HCT116 (cell line): Measurements from ENCODE around the gene PNMA6E. TPM values are rescaled to one million over a fixed set of nuclear protein-coding genes. Genes with fewer than 3 reads are reported as not detected.

Source experiments
- ATAC-seq: fragments of 200-7000 bp; cut with Tn5 transposase; 2 replicates; pipeline ENCODE4 v1.9.1; 2020; ENCODE audit warnings: mild to moderate bottlenecking, moderate library complexity
- Bru-seq: library from RNA; stranded (reverse); fragments of 400-500 nt; gene quantifications from one replicate; lab custom pipeline; 2021; lab: Mats Ljungman, UMichigan
- BruChase-seq, 2 experiments: library from RNA; stranded (reverse); fragments of 400-500 nt; gene quantifications; one replicate each; lab custom pipeline; 2021; lab: Mats Ljungman, UMichigan
- BruUV-seq: library from RNA; stranded (reverse); fragments of 400-500 nt; replicated peaks from 2 replicates; lab custom pipeline; 2021; lab: Mats Ljungman, UMichigan
- CTCF ChIA-PET: fragments of 300-600 bp; sonication (Branson Sonifier 250); formaldehyde crosslinking; loops from one replicate; lab custom pipeline; 2021; ENCODE audit warnings: antibody characterized with exemption; lab: Charles Lee
- POLR2A ChIA-PET: fragments of 300-600, 350-600 bp; sonication (Branson Sonifier 250); formaldehyde crosslinking; loops from one replicate; lab custom pipeline; 2021; ENCODE audit warnings: antibody characterized with exemption; lab: Charles Lee
- RAD21 ChIA-PET, 2 experiments: fragments of 300-600 bp; sonication (Branson Sonifier 250); formaldehyde crosslinking; loops; one replicate each; lab custom pipeline; 2023; ENCODE audit warnings: low total read pairs in 2 of 2; ENCODE audit not compliant: uncharacterized antibody in 2 of 2, unreplicated experiment in 2 of 2, low non-redundant PET in 1 of 2; lab: Charles Lee
- DNase-seq: peaks from one replicate; pipeline ENCODE4 v3.0.0-alpha.2; 2010; ENCODE audit warnings: low read depth, low spot score
- H2AFZ ChIP-seq: fragments of 200-600 bp; shearing (Covaris generic), sonication (generic); 2 replicates; pipeline ENCODE4 v1.6.1; 2017; ENCODE audit warnings: low read depth, mixed run types, mixed read lengths, antibody characterized with exemption, low read length; ENCODE audit not compliant: poor library complexity, severe bottlenecking
- H3K27ac ChIP-seq: 2 replicates; pipeline ENCODE4 v1.5.1; 2012; ENCODE audit warnings: low read depth, low read length
- H3K27me3 ChIP-seq: fragments of 200-600 bp; sonication (generic); 2 replicates; pipeline ENCODE4 v1.6.1; 2016; ENCODE audit warnings: mixed run types, low read length, mixed read lengths; ENCODE audit not compliant: insufficient read depth
- H3K36me3 ChIP-seq, 2 experiments: fragments of 200-500 bp in 1 of 2; fragments of 200-600 bp in 1 of 2; sonication (Bioruptor generic) in 1 of 2; sonication (generic) in 1 of 2; 2 replicates each; pipeline versions ENCODE4 v1.5.1 to v1.6.1; 2014 to 2016; ENCODE audit warnings: low read length in 2 of 2, inconsistent platforms in 1 of 2, mixed read lengths in 1 of 2, mixed run types in 1 of 2; ENCODE audit not compliant: insufficient read depth in 2 of 2, control insufficient read depth in 1 of 2
- H3K4me1 ChIP-seq, 2 experiments: fragments of 200-600 bp in 1 of 2; sonication (generic) in 1 of 2; 2 replicates each; pipeline versions ENCODE4 v1.5.1 to v1.6.1; 2012 to 2017; ENCODE audit warnings: low read length in 2 of 2, inconsistent platforms in 1 of 2, mild to moderate bottlenecking in 1 of 2, mixed read lengths in 1 of 2, mixed run types in 1 of 2, moderate library complexity in 1 of 2; ENCODE audit not compliant: insufficient read depth in 2 of 2, control insufficient read depth in 1 of 2
- H3K4me2 ChIP-seq: fragments of 200-600 bp; sonication (generic); 2 replicates; pipeline ENCODE4 v1.6.1; 2017; ENCODE audit warnings: mixed run types, low read length, mixed read lengths
- H3K4me3 ChIP-seq, 2 experiments: fragments of 200-600 bp in 1 of 2; sonication (generic) in 1 of 2; replicated peaks in 1 of 2; 2 replicates each; pipeline ENCODE4 v1.5.1; 2011 to 2016; ENCODE audit warnings: low read length in 2 of 2, control low read depth in 1 of 2, low read depth in 1 of 2, mild to moderate bottlenecking in 1 of 2, mixed read lengths in 1 of 2, mixed run types in 1 of 2
- H3K79me2 ChIP-seq: fragments of 200-600 bp; sonication (generic); 2 replicates; pipeline ENCODE4 v1.6.1; 2017; ENCODE audit warnings: mild to moderate bottlenecking, mixed run types, low read length, moderate library complexity, mixed read lengths; ENCODE audit not compliant: insufficient read depth
- H3K9ac ChIP-seq: fragments of 200-600 bp; sonication (generic); 2 replicates; pipeline ENCODE4 v1.6.1; 2016; ENCODE audit warnings: low read length, mixed read lengths
- H3K9me2 ChIP-seq: fragments of 200-600 bp; sonication (generic), shearing (Covaris generic); 2 replicates; pipeline ENCODE4 v1.6.1; 2017; ENCODE audit warnings: mixed run types, mild to moderate bottlenecking, moderate library complexity; ENCODE audit not compliant: insufficient read depth
- H3K9me3 ChIP-seq, 2 experiments: fragments of 200-500 bp in 1 of 2; fragments of 200-600 bp in 1 of 2; sonication (Bioruptor generic) in 1 of 2; sonication (generic) in 1 of 2; 2 replicates each; pipeline ENCODE4 v1.6.1; 2014 to 2017; ENCODE audit warnings: low read length in 2 of 2, mixed read lengths in 2 of 2, inconsistent platforms in 1 of 2, low read depth in 1 of 2, mild to moderate bottlenecking in 1 of 2, mixed run types in 1 of 2, moderate library complexity in 1 of 2; ENCODE audit not compliant: control insufficient read depth in 1 of 2, insufficient read depth in 1 of 2
- H4K20me1 ChIP-seq: fragments of 200-600 bp; sonication (generic), shearing (Covaris generic); 2 replicates; pipeline ENCODE4 v1.6.1; 2017; ENCODE audit warnings: mixed run types, mild to moderate bottlenecking, moderate library complexity; ENCODE audit not compliant: insufficient read depth
- CEBPB ChIP-seq: IDR thresholded peaks from 2 replicates; pipeline ENCODE4 v1.6.1; 2012; ENCODE audit warnings: low read depth
- EGR1 ChIP-seq: IDR thresholded peaks from 2 replicates; pipeline ENCODE4 v1.6.1; 2012; ENCODE audit warnings: low read depth
- ELF1 ChIP-seq: IDR thresholded peaks from 2 replicates; pipeline ENCODE4 v1.6.1; 2012; ENCODE audit warnings: low read depth, borderline replicate concordance
- EZH2phosphoT487 ChIP-seq: fragments of 200-600 bp; IDR thresholded peaks from 2 replicates; pipeline ENCODE4 v1.6.1; 2018; ENCODE audit warnings: antibody characterized with exemption, borderline replicate concordance
- FOSL1 ChIP-seq: IDR thresholded peaks from 2 replicates; pipeline ENCODE4 v1.6.1; 2012; ENCODE audit warnings: low read depth
- POLR2AphosphoS5 ChIP-seq: IDR thresholded peaks from 2 replicates; pipeline ENCODE4 v1.6.1; 2011; ENCODE audit warnings: mild to moderate bottlenecking, low read depth, low read length, moderate library complexity
- SIN3A ChIP-seq: IDR thresholded peaks from 2 replicates; pipeline ENCODE4 v1.6.1; 2012; ENCODE audit warnings: low read depth
- SP1 ChIP-seq: IDR thresholded peaks from 2 replicates; pipeline ENCODE4 v1.6.1; 2012; ENCODE audit warnings: low read depth
- SRF ChIP-seq: IDR thresholded peaks from 2 replicates; pipeline ENCODE4 v1.6.1; 2012; ENCODE audit warnings: low read depth
- YY1 ChIP-seq: IDR thresholded peaks from 2 replicates; pipeline ENCODE4 v1.6.1; 2011; ENCODE audit warnings: low read length, low read depth, moderate library complexity, mild to moderate bottlenecking; ENCODE audit not compliant: insufficient replicate concordance; ENCODE audit errors: extremely low read depth
- intact Hi-C: fragments of 100-400 bp; cut with micrococcal nuclease; formaldehyde crosslinking; loops from 2 replicates; pipeline ENCODE4 v1.10.0; 2022
- long read RNA-seq: library from polyadenylated mRNA; unstranded; transcript quantifications from one replicate; pipeline ENCODE4 v2.0.0, GENCODE V29; 2021; ENCODE audit not compliant: unreplicated experiment
- polyA plus RNA-seq: library from polyadenylated mRNA; unstranded; fragments of >200 nt; gene quantifications from 2 replicates; pipeline ENCODE4 v1.2.1, GENCODE V29; 2012; ENCODE audit warnings: missing spikeins
- total RNA-seq: library from RNA; stranded (reverse); gene quantifications from one replicate; pipeline ENCODE4 v1.2.1, GENCODE V29; 2021; ENCODE audit not compliant: unreplicated experiment
- TF ChIP-seq, protein P1 (sequence below): IDR thresholded peaks from 2 replicates; pipeline ENCODE4 v1.6.1; 2012
- TF ChIP-seq, protein P2 (sequence below): IDR thresholded peaks from 2 replicates; pipeline ENCODE4 v1.6.1; 2012; ENCODE audit warnings: low read depth
- TF ChIP-seq, protein P3 (sequence below): IDR thresholded peaks from 2 replicates; pipeline ENCODE4 v1.6.1; 2011; ENCODE audit warnings: mild to moderate bottlenecking, low read length, moderate library complexity; ENCODE audit not compliant: insufficient replicate concordance; ENCODE audit errors: extremely low read depth

Gene PNMA6E
- total RNA-seq = not detected
- not detected in 2 replicates for polyA plus RNA-seq
- not detected for Bru-seq, nascent RNA
- not detected for BruChase-seq, experiment 1, labeled RNA remaining after a 6-hour chase
- BruChase-seq, experiment 2, labeled RNA remaining after a 2-hour chase = not detected
- long read RNA-seq = 0 reads

DNA sequence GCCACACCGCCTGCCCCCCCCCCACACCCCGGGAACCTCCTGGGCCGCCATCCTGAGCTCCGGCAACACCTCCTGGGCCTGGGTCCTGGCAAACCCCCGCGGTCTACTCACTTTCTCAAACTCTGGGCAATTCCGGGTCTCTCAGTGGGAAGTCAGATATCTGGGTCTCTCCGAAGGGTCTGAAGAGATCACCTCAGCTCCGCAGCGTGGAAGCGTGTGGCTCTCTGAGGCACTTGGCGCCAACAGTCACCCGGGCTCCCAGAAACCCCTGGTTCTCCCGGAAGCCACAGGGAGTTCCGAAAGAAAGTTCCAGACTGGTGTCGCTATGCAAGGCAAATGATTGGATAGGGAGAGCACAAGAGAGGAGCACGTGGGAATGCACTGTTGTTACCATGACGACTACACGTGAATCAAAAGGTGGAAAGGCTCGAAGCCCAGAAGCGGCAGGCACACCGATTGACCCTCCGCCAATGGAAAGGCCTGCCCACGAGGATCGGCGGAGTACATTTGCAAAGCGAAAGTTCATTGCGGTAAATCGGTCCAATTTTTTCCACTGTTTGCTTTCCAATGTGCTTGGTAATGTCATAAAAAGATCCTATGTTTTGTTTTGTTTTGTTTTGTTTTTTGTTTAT lies at the start of gene PNMA6E:
PNMA6E (minus strand) TSS at position 218 of the 632 bp plus-strand sequence. CDS start 2,501 bp downstream, outside the sequence.
- intact Hi-C loops = no loop called here
- no peaks in the 10 kb centered on the region for H4K20me1 ChIP-seq
- no peaks in the 10 kb centered on the region for H3K36me3 ChIP-seq
- H3K27ac ChIP-seq = no peak within 1 kb of the TSS
- H3K4me3 ChIP-seq = no peak within 1 kb of the TSS
- H3K9ac ChIP-seq = no peak within 1 kb of the TSS
- H3K9me2 ChIP-seq = no peaks in the 10 kb centered on the region
- H3K4me1 ChIP-seq = no peaks in the 10 kb centered on the region
- ChIA-PET RAD21 (no interaction called here), POLR2A (no interaction called here)
- no peak for DNase-seq
- no peaks in the 10 kb centered on the region for H3K27me3 ChIP-seq
- TF ChIP-seq POLR2AphosphoS5 (no peak), EZH2phosphoT487 (no peak), ELF1 (no peak), SIN3A (no peak), SRF (no peak), CEBPB (no peak), FOSL1 (no peak), SP1 (no peak), EGR1 (no peak), YY1 (no peak)
- TF ChIP-seq, protein P1, sequence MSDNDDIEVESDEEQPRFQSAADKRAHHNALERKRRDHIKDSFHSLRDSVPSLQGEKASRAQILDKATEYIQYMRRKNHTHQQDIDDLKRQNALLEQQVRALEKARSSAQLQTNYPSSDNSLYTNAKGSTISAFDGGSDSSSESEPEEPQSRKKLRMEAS = no peak
- TF ChIP-seq, protein P2, sequence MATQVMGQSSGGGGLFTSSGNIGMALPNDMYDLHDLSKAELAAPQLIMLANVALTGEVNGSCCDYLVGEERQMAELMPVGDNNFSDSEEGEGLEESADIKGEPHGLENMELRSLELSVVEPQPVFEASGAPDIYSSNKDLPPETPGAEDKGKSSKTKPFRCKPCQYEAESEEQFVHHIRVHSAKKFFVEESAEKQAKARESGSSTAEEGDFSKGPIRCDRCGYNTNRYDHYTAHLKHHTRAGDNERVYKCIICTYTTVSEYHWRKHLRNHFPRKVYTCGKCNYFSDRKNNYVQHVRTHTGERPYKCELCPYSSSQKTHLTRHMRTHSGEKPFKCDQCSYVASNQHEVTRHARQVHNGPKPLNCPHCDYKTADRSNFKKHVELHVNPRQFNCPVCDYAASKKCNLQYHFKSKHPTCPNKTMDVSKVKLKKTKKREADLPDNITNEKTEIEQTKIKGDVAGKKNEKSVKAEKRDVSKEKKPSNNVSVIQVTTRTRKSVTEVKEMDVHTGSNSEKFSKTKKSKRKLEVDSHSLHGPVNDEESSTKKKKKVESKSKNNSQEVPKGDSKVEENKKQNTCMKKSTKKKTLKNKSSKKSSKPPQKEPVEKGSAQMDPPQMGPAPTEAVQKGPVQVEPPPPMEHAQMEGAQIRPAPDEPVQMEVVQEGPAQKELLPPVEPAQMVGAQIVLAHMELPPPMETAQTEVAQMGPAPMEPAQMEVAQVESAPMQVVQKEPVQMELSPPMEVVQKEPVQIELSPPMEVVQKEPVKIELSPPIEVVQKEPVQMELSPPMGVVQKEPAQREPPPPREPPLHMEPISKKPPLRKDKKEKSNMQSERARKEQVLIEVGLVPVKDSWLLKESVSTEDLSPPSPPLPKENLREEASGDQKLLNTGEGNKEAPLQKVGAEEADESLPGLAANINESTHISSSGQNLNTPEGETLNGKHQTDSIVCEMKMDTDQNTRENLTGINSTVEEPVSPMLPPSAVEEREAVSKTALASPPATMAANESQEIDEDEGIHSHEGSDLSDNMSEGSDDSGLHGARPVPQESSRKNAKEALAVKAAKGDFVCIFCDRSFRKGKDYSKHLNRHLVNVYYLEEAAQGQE = no peak
- TF ChIP-seq, protein P3, sequence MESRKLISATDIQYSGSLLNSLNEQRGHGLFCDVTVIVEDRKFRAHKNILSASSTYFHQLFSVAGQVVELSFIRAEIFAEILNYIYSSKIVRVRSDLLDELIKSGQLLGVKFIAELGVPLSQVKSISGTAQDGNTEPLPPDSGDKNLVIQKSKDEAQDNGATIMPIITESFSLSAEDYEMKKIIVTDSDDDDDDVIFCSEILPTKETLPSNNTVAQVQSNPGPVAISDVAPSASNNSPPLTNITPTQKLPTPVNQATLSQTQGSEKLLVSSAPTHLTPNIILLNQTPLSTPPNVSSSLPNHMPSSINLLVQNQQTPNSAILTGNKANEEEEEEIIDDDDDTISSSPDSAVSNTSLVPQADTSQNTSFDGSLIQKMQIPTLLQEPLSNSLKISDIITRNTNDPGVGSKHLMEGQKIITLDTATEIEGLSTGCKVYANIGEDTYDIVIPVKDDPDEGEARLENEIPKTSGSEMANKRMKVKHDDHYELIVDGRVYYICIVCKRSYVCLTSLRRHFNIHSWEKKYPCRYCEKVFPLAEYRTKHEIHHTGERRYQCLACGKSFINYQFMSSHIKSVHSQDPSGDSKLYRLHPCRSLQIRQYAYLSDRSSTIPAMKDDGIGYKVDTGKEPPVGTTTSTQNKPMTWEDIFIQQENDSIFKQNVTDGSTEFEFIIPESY = no peak
- TF ChIP-seq, all 23 proteins: peak for 0
- CTCF ChIA-PET = no interaction called here
- BruUV-seq = no TSS peak
- H3K79me2 ChIP-seq = no peaks in the 10 kb centered on the region
- H2AFZ ChIP-seq = no peak within 1 kb of the TSS
- no peaks in the 10 kb centered on the region for H3K9me3 ChIP-seq
- ATAC-seq = no peak
- no peak within 1 kb of the TSS for H3K4me2 ChIP-seq
